Retinal pigment epithelial cell (primary cell): ENCODE data around the gene DMD.

ENCODE experiments used
- DNase-seq: peaks from one replicate; pipeline ENCODE4 v3.0.0-alpha.2; 2010; ENCODE audit warnings: low read depth
- H3K4me3 ChIP-seq: 2 replicates; pipeline ENCODE4 v1.5.1; 2011; ENCODE audit warnings: mild to moderate bottlenecking, low read length, control low read depth, moderate library complexity
- TF ChIP-seq, protein P1 (sequence below): conservative IDR thresholded peaks from 2 replicates; pipeline ENCODE4 v1.5.1; 2011; ENCODE audit warnings: low read depth, low read length, control low read depth, inconsistent platforms

The DMD gene

DNA sequence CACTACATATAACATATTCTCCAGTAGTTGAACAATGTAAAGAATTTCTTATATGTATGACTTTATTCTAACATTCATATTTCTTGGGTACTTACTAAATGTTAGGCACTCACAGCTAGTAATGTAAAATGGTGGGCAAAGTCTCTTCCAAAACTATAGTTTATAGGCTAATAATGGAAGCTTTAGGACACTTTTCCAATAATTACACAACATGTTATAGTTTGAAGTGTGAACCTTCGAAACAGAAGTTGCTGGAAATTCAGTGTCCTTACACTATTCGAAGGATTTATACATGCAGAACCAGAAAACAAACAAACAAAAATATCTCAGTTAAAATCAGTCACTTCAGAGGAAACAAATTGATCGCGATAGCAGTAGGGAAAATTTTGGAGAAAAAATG lies 212.6 kb downstream of the DMD start:
- no peak for DNase-seq

DNA sequence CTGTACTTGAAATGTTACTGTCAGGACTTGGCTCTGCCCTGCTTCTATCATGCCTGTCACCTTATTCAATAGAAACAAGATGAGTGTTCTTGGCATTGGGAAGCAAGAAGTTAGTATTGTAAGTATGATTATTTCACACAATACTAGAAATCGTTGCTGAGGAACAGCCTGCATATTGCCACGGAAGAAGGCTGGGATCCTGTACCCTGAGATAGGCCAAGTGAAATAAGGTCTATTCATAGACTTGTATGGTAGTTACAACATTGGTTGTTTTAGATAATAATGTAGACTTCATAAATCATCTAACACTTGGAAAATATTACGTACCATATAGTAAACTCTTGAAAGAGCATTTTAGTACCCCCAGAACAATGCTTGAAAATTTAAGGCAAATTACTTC lies 215.9 kb downstream of the DMD start:
- TF ChIP-seq, protein P1, sequence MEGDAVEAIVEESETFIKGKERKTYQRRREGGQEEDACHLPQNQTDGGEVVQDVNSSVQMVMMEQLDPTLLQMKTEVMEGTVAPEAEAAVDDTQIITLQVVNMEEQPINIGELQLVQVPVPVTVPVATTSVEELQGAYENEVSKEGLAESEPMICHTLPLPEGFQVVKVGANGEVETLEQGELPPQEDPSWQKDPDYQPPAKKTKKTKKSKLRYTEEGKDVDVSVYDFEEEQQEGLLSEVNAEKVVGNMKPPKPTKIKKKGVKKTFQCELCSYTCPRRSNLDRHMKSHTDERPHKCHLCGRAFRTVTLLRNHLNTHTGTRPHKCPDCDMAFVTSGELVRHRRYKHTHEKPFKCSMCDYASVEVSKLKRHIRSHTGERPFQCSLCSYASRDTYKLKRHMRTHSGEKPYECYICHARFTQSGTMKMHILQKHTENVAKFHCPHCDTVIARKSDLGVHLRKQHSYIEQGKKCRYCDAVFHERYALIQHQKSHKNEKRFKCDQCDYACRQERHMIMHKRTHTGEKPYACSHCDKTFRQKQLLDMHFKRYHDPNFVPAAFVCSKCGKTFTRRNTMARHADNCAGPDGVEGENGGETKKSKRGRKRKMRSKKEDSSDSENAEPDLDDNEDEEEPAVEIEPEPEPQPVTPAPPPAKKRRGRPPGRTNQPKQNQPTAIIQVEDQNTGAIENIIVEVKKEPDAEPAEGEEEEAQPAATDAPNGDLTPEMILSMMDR, result no peak

More for the DNA sequence above, 212.6 kb downstream of the DMD start:
- no peak overlapping the region for H3K4me3 ChIP-seq
- TF ChIP-seq, protein P1, result no peak

GRCh38 chrX:32987142-32987541 lies 224.2 kb downstream of the DMD start:
- no peak for DNase-seq
- TF ChIP-seq, protein P1, result no peak
- no peak overlapping the region for H3K4me3 ChIP-seq

More for the DNA sequence above, 215.9 kb downstream of the DMD start:
- H3K4me3 ChIP-seq, result no peak overlapping the region
- DNase-seq, result no peak

DNA sequence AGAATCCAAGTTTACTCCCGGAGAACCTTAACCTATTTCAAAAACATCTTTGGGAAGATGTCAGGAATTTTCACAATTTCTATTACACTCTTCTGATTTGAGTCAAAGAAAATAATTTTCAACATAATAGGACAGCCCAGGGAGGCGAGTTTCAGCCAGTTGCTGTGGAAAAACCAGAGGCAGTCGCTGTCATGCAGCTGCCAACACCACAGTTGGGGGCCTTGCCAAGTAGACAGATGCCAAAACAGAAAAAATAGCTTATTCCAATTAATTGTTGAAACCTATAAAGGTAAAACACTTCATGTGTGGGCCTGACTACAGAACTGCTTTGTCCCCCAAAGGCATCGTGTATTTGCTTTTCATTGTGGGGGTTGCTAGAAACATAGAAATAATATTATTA lies 225.8 kb downstream of the DMD start:
- TF ChIP-seq, protein P1, result no peak
- no peak overlapping the region for H3K4me3 ChIP-seq
- no peak for DNase-seq

DNA sequence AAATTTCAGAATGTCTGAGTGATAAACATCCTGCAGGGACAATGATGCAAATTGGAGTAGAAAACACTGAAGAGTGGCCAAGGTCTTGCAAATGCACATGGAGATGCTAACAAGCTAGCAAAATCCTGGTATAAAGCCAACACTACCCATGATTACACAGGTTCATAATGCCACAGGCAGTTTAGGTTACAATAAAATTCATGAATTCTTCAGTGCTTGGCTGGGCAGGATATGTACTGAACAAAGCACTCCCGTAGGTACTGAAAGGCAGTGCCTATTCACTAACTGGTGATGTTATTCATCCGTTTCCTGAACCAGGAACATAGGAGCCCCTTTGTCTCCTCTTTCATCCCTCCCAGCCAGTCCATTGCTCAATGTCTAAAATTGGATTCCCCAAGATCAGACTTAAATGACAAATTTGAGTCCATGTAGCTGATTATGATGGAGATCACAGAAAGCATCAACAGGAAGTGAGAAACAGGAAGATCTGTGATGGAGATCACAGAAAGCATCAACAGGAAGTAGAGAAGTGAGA lies 244.5 kb downstream of the DMD start:
- H3K4me3 ChIP-seq, result no peak overlapping the region
- TF ChIP-seq, protein P1, result no peak
- no peak for DNase-seq

GRCh38 chrX:32954125-32954524 lies 257.2 kb downstream of the DMD start:
- TF ChIP-seq, protein P1, result no peak
- no peak overlapping the region for H3K4me3 ChIP-seq
- no peak for DNase-seq

- DNase-seq, result no peak
- no peak overlapping the region for H3K4me3 ChIP-seq
- TF ChIP-seq, protein P1, result no peak
Measured at GRCh38 chrX:32948130-32948529, 263.2 kb downstream of the DMD start.
